GM13976 (cell line): ENCODE results near the gene MORC2.

Source experiments
- DNase-seq: peaks from one replicate; pipeline ENCODE4 v3.0.0; 2012; ENCODE audit warnings: low spot score
- in situ Hi-C: fragments of 300-500 bp; cut with MboI; formaldehyde crosslinking; loops from one replicate; pipeline ENCODE4 v1.12.0; 2022; ENCODE audit warnings: low sequenced_read_pairs, mixed read lengths, inconsistent platforms; ENCODE audit not compliant: unreplicated experiment
- TF ChIP-seq, protein P1 (sequence below): IDR thresholded peaks from 2 replicates; pipeline ENCODE4 v1.5.1; 2012; ENCODE audit warnings: borderline replicate concordance, mild to moderate bottlenecking; ENCODE audit not compliant: insufficient read depth; ENCODE audit errors: extremely low read depth, missing control alignments, control extremely low read depth

The MORC2 gene

DNA sequence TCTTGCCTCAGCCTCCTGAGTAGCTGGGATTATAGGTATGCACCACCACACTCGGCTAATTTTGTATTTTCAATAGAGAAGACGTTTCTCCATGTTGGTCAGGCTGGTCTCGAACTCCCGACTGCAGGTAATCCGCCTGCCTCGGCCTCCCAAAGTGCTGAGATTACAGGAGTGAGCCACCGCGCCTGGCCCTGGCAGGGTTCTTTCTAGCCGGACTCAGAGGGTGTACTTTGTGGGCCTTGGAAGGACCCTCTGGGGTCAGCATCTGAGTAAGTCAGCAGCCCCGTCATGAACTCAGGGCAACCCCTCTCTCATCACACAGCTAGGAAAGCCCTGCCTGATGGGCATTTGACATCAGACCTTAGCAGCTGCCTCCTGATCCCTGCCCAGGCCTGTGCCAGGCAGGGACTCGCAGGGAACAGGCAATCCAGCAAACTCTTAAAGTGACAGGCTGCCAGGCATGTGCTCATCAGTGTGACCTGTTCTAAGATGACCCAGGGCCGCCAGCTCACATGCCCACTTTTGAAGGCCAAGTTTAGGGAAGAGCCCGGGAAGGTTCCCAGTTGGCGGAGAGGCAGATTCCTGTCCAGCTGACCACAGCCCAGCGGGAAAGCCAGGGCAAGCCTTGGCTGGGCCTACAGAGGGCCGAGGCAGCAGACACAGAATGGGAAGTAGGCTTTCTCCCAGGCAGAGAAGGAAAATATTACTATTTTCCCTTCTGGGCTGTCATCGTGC lies 92.9 kb downstream of the MORC2 start:
- in situ Hi-C loops: no loop called here
- no peak for DNase-seq
- TF ChIP-seq, protein P1, sequence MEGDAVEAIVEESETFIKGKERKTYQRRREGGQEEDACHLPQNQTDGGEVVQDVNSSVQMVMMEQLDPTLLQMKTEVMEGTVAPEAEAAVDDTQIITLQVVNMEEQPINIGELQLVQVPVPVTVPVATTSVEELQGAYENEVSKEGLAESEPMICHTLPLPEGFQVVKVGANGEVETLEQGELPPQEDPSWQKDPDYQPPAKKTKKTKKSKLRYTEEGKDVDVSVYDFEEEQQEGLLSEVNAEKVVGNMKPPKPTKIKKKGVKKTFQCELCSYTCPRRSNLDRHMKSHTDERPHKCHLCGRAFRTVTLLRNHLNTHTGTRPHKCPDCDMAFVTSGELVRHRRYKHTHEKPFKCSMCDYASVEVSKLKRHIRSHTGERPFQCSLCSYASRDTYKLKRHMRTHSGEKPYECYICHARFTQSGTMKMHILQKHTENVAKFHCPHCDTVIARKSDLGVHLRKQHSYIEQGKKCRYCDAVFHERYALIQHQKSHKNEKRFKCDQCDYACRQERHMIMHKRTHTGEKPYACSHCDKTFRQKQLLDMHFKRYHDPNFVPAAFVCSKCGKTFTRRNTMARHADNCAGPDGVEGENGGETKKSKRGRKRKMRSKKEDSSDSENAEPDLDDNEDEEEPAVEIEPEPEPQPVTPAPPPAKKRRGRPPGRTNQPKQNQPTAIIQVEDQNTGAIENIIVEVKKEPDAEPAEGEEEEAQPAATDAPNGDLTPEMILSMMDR: no peak
